ENCODE results near the gene RIOK1. TPM values are rescaled to one million over a fixed set of nuclear protein-coding genes. Genes with fewer than 3 reads are reported as not detected.

Gene RIOK1
- total RNA-seq, 4 donors from 2014 or later = 11.1 to 21.0 (median 13.5) TPM

DNA sequence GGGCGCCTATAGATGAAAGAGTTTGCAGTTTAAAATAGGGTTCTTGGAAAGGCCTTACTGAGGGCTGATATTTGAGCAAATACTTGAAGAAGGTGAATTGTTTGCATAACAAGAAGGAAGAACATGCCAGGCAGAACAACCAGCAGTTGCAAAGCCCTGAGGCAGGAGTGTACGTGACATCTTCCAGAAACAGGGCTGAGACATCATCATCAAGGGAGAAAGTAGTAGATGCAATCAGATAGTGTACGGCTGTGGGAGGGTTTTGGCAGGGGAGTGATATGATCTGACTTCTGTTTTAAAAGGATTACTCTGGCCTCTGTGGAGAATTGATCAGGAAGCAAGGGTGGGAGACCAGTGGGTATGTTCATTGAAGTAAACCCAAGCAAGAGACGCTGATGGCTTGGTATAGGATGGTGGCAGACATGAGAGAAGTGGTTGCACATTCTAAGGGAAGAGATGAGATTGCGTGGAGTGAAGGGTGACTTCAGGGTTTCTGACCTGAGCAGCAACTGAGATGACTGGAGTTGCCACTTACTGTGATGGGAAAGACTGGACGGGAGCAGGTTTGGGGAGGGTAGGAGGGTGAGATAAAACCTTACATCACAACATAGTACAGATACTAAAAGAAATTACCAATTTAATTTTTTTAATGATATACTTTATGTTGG is 28.8 kb downstream of the RIOK1 start:
- H3K9me3 ChIP-seq = no peaks in the 10 kb centered on the region
- no peaks in the 10 kb centered on the region for H3K4me1 ChIP-seq
- H3K36me3 ChIP-seq = peaks cover 11 to 66% of the 10 kb centered on the region in 2 donors
- 65 to 78% methylated on average over 6 of the region's 6 CpGs for WGBS, 2 donors (ENCODE audit: low coverage in 1 of 2)
- TF ChIP-seq POLR2AphosphoS5 (IDR thresholded peaks at IDR 0.05) (no peak), EP300 (IDR thresholded peaks at IDR 0.05) (no peak), POLR2A (IDR thresholded peaks at IDR 0.05) (no peak)
- TF ChIP-seq, protein P1, sequence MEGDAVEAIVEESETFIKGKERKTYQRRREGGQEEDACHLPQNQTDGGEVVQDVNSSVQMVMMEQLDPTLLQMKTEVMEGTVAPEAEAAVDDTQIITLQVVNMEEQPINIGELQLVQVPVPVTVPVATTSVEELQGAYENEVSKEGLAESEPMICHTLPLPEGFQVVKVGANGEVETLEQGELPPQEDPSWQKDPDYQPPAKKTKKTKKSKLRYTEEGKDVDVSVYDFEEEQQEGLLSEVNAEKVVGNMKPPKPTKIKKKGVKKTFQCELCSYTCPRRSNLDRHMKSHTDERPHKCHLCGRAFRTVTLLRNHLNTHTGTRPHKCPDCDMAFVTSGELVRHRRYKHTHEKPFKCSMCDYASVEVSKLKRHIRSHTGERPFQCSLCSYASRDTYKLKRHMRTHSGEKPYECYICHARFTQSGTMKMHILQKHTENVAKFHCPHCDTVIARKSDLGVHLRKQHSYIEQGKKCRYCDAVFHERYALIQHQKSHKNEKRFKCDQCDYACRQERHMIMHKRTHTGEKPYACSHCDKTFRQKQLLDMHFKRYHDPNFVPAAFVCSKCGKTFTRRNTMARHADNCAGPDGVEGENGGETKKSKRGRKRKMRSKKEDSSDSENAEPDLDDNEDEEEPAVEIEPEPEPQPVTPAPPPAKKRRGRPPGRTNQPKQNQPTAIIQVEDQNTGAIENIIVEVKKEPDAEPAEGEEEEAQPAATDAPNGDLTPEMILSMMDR (IDR thresholded peaks at IDR 0.05) = no peak
- no peak overlapping the region for H3K27ac ChIP-seq
- no peak for ATAC-seq
- H3K4me3 ChIP-seq = no peak overlapping the region
- no peaks in the 10 kb centered on the region for H3K27me3 ChIP-seq

DNA sequence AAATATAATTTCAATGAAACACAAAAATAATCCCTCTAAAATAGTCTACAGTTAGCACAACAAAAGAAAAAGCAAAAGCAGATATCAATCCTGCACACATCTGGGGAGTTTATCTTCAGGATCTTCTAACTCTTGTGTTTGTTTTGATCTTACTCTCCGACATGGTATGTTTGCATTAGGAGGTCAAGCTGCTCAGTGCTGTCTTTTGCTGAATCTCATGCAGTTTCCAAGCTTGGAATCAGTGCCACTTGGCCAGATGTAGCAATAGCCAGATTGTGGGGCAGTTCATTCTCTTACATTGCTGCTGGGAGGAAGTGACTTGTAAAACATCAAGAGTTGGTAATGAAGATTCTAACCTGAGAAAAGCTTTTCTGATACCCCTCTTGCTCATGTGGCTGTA is 29.5 kb downstream of the RIOK1 start:
- WGBS, 2 donors (ENCODE audit: low coverage in 1 of 2) = 33 to 60% methylated on average over 1 of the region's 1 CpG
- TF ChIP-seq EP300 (IDR thresholded peaks at IDR 0.05) (no peak), POLR2A (IDR thresholded peaks at IDR 0.05) (no peak), POLR2AphosphoS5 (IDR thresholded peaks at IDR 0.05) (no peak)
- TF ChIP-seq, protein P1 (IDR thresholded peaks at IDR 0.05) = no peak
- Histone ChIP-seq H3K9me3 (no peaks in the 10 kb centered on the region), H3K36me3 (peaks cover 8 to 59% of the 10 kb centered on the region in 2 donors), H3K4me3 (no peak overlapping the region), H3K27ac (no peak overlapping the region), H3K27me3 (no peaks in the 10 kb centered on the region), H3K4me1 (no peaks in the 10 kb centered on the region)
- ATAC-seq = no peak

DNA sequence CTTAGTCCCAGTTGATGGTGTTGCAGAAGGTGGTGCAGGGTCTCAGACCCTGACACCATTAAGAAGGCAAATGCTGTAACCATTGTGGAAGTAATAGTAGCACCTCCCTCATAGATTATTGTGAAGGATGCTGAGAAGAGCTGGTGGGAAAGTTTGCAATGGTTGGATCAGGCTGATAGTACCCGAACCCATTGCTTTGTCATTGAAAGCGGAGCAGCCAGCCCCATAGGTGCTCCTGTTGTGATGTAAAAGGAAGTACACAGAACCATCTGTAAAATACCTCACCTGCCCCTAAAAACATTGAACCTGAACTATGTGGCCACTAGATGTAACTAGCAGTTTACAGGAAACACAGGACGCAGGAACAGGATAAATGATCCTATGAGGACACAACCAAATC is 31.5 kb downstream of the RIOK1 start:
- H3K4me3 ChIP-seq = no peak overlapping the region
- no peaks in the 10 kb centered on the region for H3K27me3 ChIP-seq
- peaks cover 3 to 39% of the 10 kb centered on the region in 2 donors for H3K36me3 ChIP-seq
- ATAC-seq = no peak
- 80 to 97% methylated on average over 2 to 3 of the region's 3 CpGs for WGBS, 2 donors (ENCODE audit: low coverage in 1 of 2)
- no peaks in the 10 kb centered on the region for H3K9me3 ChIP-seq
- TF ChIP-seq EP300 (IDR thresholded peaks at IDR 0.05) = no peak
- no peak for TF ChIP-seq POLR2A (IDR thresholded peaks at IDR 0.05)
- TF ChIP-seq, protein P1 (IDR thresholded peaks at IDR 0.05) = no peak
- no peak for TF ChIP-seq POLR2AphosphoS5 (IDR thresholded peaks at IDR 0.05)
- H3K4me1 ChIP-seq = no peaks in the 10 kb centered on the region
- H3K27ac ChIP-seq = no peak overlapping the region

DNA sequence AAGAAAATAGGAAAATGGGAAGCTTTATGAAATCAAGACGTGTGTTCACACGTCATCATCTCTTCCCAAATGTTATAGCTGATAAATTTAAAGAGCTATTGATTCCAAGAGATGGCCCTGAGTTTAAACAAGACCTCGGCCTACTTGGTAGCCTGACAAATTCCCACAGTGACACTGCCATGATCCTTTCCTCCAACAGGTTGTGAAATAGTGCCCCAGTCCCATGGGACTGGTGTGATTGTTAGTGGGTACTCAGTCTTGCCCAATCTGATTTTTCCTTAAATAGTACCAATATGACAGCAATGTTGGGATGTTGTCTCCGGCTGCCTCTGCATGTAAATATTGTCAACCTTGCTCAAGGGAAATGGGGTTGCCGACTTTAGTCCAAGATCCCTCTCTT is 34.5 kb downstream of the RIOK1 start:
- no peaks in the 10 kb centered on the region for H3K4me1 ChIP-seq
- 85 to 88% methylated on average over 5 of the region's 5 CpGs for WGBS, 2 donors (ENCODE audit: low coverage in 1 of 2)
- no peaks in the 10 kb centered on the region for H3K9me3 ChIP-seq
- ATAC-seq = no peak
- TF ChIP-seq POLR2AphosphoS5 (IDR thresholded peaks at IDR 0.05) (no peak), POLR2A (IDR thresholded peaks at IDR 0.05) (no peak), EP300 (IDR thresholded peaks at IDR 0.05) (no peak)
- TF ChIP-seq, protein P1 (IDR thresholded peaks at IDR 0.05) = no peak
- H3K27me3 ChIP-seq = no peaks in the 10 kb centered on the region
- peaks cover 0 to 9% of the 10 kb centered on the region in 2 donors for H3K36me3 ChIP-seq
- H3K27ac ChIP-seq = no peak overlapping the region
- H3K4me3 ChIP-seq = no peak overlapping the region
